HuH-7 (cell line): Measurements from ENCODE around the gene PRSS57.
"Not testable (repeated sequence)": the region's sequence is repeated elsewhere in the genome, so short reads cannot be mapped to it uniquely, and the experiment has no call there.

Experiments
- DNase-seq: peaks from one replicate; pipeline ENCODE4 v3.0.0; 2011; ENCODE audit warnings: low spot score

PRSS57 gene

DNA sequence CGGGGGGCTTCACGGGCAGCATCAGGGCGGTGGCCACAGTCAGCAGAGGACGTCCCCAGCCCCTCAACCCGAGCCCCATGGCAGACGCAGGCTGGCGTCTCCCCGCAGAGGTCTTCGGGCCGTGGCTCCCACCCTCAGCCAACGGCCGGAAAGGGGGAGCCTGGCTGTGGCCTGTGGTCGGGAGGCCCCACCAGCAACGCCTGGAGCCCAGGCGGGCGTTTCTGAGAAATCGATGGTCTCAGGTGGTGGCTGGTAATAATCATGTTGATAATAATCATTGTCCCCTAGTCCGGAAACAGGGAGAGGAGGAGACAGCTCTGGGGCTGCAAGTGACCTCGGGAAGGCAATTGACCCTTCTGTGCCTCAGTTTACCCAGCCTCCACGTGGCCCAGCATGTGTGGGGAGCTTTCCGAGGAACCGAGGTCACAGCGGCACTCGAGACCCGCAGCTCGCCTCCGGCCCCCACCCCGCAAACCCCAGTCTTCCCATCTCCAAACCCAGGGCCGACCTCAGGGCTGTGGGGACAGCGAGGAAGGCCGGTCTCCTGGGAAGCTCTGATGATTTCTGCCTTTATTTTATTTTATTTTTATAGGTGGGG is at the start of gene PRSS57:
TSS of gene PRSS57 (minus strand) at position 101 of the 598 bp plus-strand sequence. CDS start at position 79, 22 bp downstream.
- no peak for DNase-seq

DNA sequence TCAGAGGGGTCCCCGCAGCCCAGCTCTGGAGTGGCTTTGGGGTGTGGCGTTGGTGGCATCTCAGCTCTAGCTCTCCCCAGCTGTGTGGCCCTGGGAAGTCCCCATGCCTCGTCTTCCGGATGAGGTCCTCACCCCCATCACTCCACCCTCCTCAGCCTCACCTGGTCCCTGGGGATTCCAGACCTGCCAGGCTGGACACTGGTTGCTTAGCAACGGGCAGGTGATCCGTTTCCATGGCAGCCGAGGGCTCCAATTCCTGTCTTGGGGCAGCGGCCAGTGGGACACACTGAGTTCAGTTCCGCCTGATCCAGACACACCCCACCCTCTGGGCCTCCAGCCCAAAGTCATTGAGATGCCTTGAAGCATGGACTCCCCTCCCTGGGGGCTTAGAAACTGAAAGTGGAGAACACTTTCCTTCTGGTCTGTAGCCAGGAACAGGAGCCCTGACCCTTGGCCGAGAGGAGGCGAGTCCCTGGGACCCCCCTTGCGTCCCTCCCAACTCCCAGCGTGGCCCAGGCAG is 48.0 kb upstream of the PRSS57 start:
- DNase-seq = no peak

DNA sequence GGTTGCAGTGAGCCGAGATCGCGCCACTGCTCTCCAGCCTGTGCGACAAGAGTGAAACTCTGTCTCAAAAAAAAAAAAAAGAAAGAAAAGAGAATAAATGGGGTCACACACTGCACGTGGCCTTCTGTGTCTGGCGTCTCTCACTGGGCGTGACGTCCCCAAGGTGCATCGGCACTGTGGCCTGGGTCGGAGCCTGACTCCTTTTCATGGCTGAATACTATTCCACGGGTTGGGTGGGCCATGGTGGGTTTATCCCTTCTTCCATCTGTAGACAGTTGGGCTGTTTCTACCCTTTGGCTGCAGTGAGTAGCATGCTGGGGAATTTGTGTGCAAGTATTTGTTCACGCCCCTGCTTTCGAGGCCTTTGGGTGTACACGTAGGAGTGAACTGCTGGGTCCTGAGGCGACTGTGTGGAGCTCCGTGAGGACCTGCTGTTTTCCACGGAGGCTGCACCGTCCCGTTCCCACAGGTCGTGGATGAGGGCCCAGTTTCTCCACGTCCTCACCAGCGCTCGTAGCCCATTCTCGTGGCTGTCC is 47.4 kb upstream of the PRSS57 start:
- no peak for DNase-seq

DNA sequence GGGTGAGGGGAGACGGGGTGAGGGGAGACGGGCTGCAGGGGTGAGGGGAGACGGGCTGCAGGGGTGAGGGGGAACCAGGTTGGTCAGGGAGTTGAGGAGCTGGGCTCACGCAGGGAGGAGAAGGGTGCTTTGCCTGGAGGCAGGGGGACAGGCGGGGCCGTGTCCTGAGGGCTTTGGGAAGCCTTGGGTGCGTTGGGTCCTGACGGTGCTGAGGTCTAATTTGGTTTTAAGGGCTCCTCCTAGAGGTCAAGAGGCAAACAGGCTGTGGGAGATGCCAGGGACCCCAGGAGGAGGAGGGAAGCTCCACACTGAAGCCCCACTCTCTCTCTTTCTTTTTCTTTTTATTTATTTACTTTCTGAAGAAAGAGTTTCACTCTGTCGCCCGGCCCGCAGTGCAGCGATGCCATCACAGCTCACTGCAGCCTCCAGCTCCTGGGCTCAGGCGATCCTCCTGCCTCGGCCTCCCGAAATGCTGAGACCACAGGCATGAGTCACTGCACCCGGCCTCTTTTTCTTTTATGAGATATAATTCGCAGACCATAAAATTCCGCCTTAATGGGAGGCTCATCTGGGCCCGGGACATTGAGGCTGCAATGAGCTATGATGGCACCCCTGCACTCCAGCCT is 46.4 kb upstream of the PRSS57 start:
- peak; percentile 52 for DNase-seq

DNA sequence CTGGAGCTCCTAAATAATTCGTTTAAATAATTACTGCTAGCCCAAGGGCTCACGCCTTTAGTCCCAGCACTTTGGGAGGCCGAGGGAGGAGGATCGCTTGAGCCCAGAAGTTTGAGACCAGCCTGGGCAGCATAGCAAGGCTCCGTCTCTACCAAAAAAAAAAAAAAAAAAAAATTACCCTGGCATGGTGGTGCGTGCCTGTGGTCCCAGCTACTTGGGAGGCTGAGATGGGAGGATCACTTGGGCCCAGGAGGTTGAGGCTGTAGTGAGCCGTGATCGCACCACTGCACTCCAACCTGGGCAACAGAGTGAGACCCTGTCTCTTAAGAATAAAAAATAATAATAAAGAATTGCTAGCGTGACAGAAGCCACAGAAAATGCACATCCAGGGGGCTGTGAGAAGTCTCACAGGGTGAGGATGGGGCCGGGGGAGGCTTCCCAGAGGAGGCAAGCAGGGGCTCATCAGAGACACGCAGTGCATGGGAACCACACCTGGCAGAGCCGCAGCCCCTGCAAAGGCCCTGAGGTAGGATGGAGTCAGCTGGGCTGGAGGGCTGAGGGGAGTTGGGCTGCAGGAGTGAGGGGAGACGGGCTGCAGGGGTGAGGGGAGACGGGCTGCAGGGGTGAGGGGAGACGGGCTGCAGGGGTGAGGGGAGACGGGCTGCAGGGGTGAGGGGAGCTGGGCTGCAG is 45.7 kb upstream of the PRSS57 start:
- not testable (repeated sequence) for DNase-seq

DNA sequence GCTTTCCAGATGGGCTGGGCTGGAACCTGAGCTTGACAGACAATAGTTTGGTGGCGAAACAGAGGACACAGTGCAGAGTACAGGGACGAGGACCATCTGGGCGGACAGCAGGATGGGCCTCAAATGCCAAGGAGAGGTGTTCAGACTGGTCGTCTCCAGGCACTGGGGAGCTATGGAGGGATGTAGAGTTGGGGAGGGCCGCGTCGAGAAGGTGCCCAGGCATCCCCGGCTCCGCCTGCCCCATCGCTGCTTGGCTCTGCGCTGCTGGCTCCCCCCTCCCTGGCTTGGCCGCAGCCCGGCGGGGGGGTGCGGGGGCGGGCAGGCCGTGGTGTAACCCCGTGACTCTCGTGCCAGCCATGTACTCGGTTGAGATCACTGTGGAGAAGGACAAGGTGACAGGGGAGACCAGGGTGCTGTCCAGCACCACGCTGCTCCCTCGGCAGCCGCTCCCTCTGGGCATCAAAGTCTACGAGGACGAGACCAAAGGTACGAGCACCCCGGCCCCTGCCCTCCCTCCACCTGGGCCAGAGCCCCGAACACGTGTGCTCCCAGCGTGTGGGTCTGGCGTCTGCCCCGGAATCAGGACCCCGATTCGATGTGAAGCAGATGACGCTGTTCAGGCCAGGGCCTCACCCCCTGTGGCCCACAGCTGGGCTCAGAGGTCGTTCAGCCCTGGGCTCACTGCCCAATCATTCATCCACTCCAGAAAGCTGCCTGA is 44.9 kb upstream of the PRSS57 start:
- DNase-seq = no peak

DNA sequence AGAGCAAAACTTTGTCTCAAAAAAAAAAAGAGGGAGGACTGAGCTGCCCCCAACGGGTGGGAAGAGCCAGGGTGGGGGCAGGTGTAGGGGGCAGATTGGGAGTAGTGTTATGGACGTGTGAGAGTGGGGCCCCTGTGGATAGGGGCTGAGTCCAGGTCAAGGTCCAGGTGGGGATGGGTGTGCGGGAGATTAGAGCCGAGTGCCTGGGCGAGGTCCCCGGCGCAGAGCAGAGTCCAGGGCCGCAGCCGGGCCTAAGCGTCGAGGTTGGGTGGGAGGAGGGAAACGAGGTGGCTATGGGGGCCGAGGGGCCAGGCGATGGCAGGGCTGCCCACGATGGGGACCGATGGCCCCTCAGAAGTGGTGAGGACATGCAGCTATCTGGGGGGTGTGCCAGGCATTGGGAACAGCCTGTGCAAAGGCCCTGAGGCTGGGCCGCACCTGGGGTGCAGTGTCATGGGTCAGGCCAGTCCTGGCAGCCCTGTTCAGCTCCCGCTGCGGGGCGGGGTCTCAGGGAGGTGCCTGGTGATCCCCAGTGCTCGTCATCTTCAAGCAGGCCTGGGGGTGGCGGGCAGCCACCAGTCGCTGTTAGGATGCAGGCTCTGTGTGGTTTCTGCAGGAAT is 43.4 kb upstream of the PRSS57 start:
- DNase-seq = peak; percentile 97

DNA sequence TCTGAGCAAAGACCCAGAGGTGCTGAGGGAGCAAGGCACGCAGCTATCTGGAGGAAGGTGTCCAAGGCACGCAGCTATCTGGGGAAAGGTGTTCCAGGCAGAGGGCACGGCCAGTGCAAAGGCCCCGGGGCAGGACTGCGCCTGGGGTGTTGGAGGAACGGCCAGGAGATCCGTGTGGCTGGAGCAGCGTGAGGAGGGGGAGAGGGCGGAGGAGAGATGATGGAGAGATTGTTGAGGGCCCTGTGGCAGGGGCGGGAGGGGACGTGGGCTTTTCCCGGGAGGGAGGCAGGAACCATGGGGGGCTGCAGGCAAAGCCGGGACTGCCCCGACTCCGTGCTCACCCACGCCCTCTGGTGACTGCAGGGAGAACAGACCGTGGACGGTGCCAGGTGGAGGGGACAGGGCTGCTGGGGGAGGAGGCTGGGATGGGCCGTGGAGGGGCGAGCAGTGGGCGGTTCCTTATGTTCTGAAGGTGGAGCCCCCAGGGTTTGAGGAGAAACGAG is 42.4 kb upstream of the PRSS57 start:
- DNase-seq = peak; percentile 90

DNA sequence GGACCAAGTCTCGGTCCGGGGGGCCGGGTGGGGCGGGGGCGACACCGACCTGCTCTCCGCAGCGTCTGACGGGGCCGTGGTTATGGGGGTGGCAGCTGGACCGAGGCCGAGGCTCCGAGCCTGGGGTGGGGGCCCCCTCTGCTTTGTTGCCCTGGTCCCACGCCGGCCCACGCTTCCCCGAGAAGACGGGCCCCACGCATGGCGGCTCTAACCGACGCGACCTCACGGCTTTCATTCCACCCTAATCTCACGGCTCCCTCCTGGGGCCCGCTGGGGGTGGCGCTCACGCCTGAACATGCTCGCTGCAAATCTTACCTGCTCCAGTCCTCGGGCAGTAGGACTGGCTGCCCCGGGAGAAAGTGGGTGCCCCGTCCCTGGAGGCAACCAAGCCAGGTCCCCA is 40.9 kb upstream of the PRSS57 start:
- DNase-seq = no peak

DNA sequence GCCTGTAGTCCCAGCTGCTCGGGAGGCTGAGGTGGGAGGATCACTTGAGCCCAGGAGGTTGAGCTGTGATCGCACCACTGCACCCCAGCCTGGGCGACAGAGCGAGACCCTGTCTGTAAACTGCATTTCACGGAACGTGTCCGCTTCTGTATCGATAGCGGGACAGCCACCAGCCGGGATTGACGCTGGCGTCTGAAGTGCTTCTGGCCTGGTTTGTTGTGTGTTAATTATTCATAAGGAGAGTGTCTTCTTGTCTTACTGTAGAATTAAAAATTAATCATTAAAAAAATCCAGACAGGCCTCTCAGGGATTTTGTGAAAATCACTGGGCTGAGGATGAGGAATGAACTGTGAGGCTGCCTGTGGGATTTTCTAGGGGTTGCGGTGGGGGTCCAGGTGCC is 39.5 kb upstream of the PRSS57 start:
- no peak for DNase-seq

DNA sequence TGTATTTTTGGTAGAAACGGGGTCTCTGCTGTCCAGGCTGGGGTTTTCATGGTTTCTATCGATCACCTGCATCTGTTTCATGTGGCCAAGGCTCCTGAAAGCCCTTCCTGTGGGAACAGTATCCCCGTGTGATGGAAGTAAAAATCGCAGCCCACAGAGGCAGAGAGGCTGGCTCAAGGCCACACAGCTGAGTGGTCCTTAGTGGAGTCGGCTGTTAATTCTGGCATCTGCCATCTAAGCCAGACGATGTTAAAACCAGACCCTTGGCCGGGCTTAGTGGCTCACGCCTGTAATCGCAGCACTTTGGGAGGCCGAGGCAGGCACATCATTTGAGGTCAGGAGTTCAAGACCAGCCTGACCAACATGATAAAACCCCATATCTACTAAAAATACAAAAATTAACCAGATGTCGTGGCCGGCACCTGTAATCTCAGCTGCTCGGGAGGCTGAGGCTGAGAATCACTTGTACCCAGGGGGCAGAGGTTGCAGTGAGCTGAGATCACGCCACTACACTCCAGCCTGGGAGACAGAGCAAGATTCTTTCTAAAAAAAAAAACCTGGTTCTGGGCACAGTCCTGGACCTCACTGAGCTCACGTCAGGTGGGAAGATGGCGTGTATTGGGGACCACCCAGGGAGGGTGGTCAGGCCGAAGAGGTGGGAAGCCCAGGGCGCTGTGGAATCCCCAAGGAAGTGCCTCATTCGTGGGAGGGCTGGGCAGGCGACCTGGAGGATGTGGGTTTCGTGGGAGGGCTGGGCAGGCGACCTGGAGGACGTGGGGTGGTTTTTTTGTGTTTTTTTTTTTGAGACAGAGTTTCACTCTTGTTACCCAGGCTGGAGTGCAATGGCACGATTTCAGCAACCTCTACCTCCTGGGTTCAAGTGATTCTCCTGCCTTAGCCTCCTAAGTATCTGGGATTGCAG is 37.2 kb upstream of the PRSS57 start:
- DNase-seq = no peak

DNA sequence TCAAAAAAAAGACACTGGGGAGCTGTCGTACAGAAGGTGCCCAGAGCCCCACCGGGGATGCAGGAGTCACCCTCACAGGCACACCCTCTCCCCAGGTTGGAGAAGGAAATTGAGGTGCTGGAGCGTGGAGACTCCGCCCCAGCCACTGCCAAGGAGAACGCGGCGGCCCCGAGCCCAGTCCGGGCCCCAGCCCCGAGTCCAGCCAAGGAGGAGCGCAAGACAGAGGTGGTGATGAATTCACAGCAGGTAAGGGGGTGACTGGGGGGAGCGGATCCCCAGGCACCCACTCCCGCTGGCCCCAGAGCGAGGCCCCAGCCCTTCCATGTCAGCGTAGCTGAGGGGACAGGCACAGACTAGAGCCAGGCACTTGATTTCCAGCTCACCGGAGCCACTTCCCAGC is 35.7 kb upstream of the PRSS57 start:
- no peak for DNase-seq

DNA sequence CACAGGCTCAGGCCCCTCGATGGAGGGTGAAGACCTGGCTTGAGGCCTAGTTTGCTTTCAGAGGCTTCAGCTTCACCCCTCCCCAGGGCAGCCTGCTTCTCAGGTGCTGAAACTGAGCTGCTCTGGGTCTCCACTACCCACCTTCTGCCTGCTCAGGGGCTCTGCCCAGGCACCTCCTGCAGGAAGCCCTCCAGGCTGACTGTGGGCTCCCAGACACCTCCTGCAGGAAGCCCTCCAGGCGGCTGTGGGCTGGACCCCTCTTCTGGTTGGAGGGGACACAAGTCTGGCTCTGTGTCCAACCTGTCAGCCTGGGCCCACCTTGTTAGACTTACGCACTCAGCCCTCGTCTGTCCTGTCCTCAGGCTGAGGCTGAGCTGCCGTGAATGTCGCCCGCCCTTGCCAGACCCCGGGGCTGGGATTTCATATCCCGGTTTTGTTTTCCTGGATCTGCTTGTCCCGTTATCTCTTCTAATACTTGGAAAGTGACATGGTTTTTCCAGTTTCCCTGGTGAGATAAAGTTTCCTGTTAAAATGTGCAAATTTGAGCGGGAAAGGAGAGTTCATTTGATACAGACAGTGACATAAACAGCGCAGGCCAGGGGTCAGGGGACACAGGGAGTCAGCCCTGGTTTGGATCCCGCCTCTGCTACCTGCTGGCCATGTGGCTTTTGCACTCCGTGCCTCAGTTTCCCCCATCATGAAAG is 34.9 kb upstream of the PRSS57 start:
- DNase-seq = no peak

DNA sequence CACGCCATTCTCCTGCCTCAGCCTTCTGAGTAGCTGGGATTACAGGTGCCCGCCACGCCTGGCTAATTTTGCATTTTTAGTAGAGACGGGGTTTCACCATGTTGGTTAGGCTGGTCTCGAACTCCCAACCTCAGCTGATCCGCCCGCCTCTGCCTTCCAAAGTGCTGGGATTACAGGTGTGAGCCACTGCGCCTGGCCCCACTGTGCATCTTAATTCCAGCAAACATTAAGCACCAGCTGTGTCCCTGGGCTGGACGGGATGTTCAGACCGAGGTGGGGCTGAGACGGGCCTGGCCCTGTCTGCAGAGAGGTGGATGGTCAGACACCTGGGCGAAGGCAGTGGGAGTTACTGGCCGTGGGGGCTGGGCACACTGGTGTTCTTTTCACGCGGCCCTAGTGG is 34.3 kb upstream of the PRSS57 start:
- DNase-seq = not testable (repeated sequence)

DNA sequence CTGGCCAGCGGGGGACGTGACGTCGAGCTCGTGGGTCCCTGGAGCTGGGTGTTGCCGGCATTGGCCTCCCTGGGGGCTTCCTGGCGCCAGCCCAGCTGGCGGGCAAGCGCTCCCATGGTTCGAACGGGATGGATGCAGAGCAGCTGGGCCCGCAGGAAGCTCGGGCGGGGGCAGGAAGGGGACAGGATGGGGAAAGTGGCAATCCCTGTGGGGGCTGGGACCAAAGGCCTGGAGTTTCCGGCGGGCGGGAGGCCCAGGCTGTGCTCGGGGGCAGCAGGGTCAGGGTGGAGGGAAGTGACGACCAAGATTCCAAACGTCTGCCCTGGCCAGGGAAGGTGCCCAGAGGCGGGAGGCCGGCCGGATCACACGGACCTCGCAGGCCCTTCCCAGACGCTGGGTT is 32.8 kb upstream of the PRSS57 start:
- DNase-seq = no peak

DNA sequence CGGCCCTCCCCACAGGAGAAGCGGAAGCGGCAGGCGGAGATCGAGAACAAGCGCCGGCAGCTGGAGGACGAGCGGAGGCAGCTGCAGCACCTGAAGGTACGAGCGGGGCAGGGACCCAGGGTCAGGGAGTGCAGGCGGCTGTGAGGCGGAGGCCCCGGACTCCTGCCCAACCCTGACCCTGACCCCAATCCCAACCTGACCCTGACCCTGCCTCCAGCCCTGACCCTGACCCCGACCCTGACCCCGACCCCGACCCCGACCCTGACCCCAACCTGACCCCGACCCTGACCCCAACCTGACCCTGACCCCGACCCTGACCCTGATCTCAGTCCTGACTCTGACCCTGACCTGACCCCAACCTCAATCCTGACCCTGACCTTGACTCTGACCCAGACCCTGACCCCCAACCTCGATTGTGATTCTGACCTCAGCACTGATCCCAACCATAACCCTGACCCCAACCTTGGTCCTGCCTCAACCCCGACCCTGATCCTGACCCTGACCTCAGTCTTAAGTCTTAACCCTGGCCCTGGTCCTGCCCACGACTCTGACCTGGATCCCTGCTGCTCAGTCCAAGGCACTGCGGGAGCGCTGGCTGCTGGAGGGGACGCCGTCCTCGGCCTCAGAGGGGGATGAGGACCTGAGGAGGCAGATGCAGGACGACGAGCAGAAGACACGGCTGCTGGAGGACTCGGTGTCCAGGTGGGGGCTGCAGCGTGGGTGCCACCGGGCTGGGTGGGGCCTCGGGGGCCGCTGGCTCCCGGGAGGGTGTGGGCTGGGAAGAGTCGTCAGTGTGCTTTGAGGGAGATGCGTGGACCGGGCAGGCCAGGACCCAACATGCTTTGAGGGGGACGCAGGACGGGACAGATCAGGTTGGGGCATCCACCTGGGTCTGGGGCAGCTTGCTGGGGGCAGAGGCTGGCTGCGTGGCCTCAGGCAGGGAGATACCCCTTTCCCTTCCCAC is 32.0 kb upstream of the PRSS57 start:
- no peak for DNase-seq

DNA sequence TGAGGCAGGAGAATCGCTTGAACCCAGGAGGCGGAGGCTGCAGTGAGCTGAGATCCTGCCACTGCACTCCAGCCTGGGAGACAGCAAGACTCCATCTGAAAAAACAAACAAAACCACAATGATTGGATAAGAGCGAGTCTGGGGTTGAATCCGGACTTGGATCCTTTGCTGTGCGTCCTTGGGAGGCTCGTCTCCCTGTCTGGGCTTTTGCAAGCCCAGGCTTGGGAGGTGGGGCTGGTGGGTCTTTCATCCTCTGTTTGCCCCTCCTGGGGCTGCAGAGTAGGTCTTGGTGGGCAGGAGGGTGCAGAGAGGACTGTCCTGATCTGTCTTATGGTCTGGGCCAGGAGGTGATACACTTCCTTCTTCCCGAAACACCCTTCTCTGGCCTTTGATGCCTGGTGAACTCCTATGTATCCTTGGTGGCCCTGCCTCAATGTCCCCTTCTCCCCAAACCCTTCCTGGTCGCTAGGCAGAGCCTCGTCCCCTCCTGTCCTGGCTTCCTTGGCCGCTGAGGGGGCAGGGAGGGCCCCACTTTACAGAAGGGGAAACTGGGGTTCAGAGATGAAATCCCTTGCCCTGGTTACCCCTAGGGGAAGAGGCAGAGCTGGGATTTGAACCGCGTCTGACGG is 30.3 kb upstream of the PRSS57 start:
- no peak for DNase-seq

DNA sequence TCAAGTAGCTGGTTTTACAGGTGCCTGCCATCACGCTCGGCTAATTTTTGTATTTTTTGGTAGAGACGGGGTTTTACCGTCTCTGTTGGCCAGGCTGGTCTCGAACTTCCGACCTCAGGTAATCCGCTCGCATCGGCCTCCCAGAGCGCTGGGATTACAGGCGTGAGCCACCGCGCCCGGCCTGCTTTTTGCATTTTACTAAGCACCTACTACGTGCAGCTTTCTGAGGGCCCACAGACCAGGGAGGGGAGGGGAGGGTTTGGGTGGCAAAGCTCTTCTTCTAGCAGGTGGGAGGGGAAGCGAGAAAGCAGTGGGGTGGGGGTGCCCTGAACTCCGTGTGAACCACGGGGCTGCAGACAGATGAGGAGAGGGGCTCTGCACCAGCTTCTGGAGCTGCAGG is 28.5 kb upstream of the PRSS57 start:
- DNase-seq = no peak
